ENCODE results near the gene HMGB4. TPM values are rescaled to one million over a fixed set of nuclear protein-coding genes. Genes with fewer than 3 reads are reported as not detected.

The HMGB4 gene
- total and polyA plus RNA-seq, 2 donors (not counting 3 experiments of a cell fraction or from before 2014, with no cell fraction given): not detected

GRCh38 chr1:33886496-33886895 is 22.6 kb downstream of the HMGB4 start:
- POLR2A ChIA-PET: no interaction called here
- dilution Hi-C loops (cut with MboI; ENCODE audit: extremely low pct_ligation_motif_present, low sequenced_read_pairs): no loop called here

More at GRCh38 chr1:33886496-33886895, 22.6 kb downstream of the HMGB4 start:
- no peaks in the 10 kb centered on the region for H3K27me3 ChIP-seq (ENCODE audit: control insufficient read depth in 2 of 2, insufficient read depth in 2 of 2, low read length in 2 of 2)
- no peaks in the 10 kb centered on the region for H3K4me1 ChIP-seq (ENCODE audit: control insufficient read depth, extremely low read depth, insufficient read depth, low read length)
- H3K4me2 ChIP-seq (ENCODE audit: insufficient read depth, low read length): no peak overlapping the region
- no peaks in the 10 kb centered on the region for H3K79me2 ChIP-seq (ENCODE audit: control insufficient read depth, insufficient read depth, low read length)
- CTCF ChIA-PET: interaction anchor here (1.4 kb wide), 1 partner anchor 8 kb away, joined by 3 read pairs; no protein-coding TSS in a partner anchor
- H3K9me1 ChIP-seq (replicated peaks; ENCODE audit: control insufficient read depth, extremely low read depth, insufficient read depth, low read length): no peaks in the 10 kb centered on the region
- no TSS peak for BruUV-seq (replicated peaks)
- no peak overlapping the region for H3K9ac ChIP-seq (replicated peaks; ENCODE audit: extremely low read depth, insufficient read depth, low read length)
- H3K4me3 ChIP-seq (replicated peaks in 1 of 3; ENCODE audit: insufficient read depth in 1 of 3, low read depth in 1 of 3, low read length in 3 of 3): no peak overlapping the region
- H3K36me3 ChIP-seq (ENCODE audit: control insufficient read depth in 2 of 2, extremely low read depth in 1 of 2, insufficient read depth in 2 of 2, low read length in 2 of 2): no peaks in the 10 kb centered on the region
- DNase-seq (ENCODE audit: low read depth, low spot score) (no peak), FAIRE-seq (no peak)
- no peaks in the 10 kb centered on the region for H3K9me3 ChIP-seq (replicated peaks; ENCODE audit: control insufficient read depth, insufficient read depth, low read length)
- TF ChIP-seq JUN (IDR thresholded peaks at IDR 0.05; ENCODE audit: borderline replicate concordance, insufficient read depth, insufficient read length, low read depth) (no peak), FOS (IDR thresholded peaks at IDR 0.05; ENCODE audit: borderline replicate concordance, insufficient read depth, low read length) (no peak), POLR2A (IDR thresholded peaks at IDR 0.05; ENCODE audit: low read depth, low read length) (no peak), EZH2 (IDR thresholded peaks at IDR 0.05; ENCODE audit: borderline replicate concordance, low read depth, low read length, severe bottlenecking) (no peak), MYC (IDR thresholded peaks at IDR 0.05; ENCODE audit: low read depth, low read length) (no peak), GATA2 (IDR thresholded peaks at IDR 0.05; ENCODE audit: insufficient read depth, insufficient read length, low read depth, low read length) (no peak), CTCF (IDR thresholded peaks at IDR 0.05; ENCODE audit: extremely low read depth in 1 of 2, insufficient read depth in 1 of 2, low read depth in 1 of 2, low read length in 2 of 2) (no peak), MAX (IDR thresholded peaks at IDR 0.05; ENCODE audit: insufficient read depth, insufficient read length) (no peak), POLR2AphosphoS5 (IDR thresholded peaks at IDR 0.05; ENCODE audit: insufficient read depth, low read depth, low read length) (no peak)
- H3K27ac ChIP-seq (ENCODE audit: insufficient read depth, low read depth, low read length): no peak overlapping the region
- intact Hi-C loops (cut with micrococcal nuclease): no loop called here
- no peaks in the 10 kb centered on the region for H4K20me1 ChIP-seq (replicated peaks; ENCODE audit: control insufficient read depth, extremely low read depth, insufficient read depth, low read length)
- no peak overlapping the region for H2AFZ ChIP-seq (ENCODE audit: low read depth, low read length)
